Activated CD8-positive, alpha-beta memory T cell treated with anti-CD3 and anti-CD28 coated beads, Interleukin-2, amount 10 ng/mL, durations not matched to agents 7 days and 5 days (primary cell): ENCODE results near the gene AUNIP. TPM values are rescaled to one million over a fixed set of nuclear protein-coding genes. Genes with fewer than 3 reads are reported as not detected.

Experiments used
- ATAC-seq: fragments of 150-1000 bp; cut with Tn5 transposase; one replicate; pipeline ENCODE4 v1.10.0; 2021; ENCODE audit warnings: moderate library complexity
- CTCF ChIA-PET: fragments of 350-600 bp; sonication (Branson Sonifier 250); formaldehyde crosslinking; loops from one replicate; lab custom pipeline; 2021; ENCODE audit warnings: antibody characterized with exemption; lab: Charles Lee
- DNase-seq: peaks from one replicate; pipeline ENCODE4 v3.0.0-alpha.2; 2020
- H3K27ac Mint-ChIP-seq: one replicate; pipeline ENCODE4 v1.8.0; 2021; ENCODE audit warnings: mild to moderate bottlenecking, mixed read lengths
- H3K27me3 Mint-ChIP-seq: one replicate; pipeline ENCODE4 v1.8.0; 2021; ENCODE audit warnings: mixed read lengths
- H3K36me3 Mint-ChIP-seq: one replicate; pipeline ENCODE4 v1.8.0; 2021; ENCODE audit warnings: mild to moderate bottlenecking, mixed read lengths
- H3K4me1 Mint-ChIP-seq: one replicate; pipeline ENCODE4 v1.8.0; 2021; ENCODE audit warnings: mixed read lengths
- H3K4me3 Mint-ChIP-seq: one replicate; pipeline ENCODE4 v1.8.0; 2021; ENCODE audit warnings: mild to moderate bottlenecking, moderate library complexity, mixed read lengths
- H3K9me3 Mint-ChIP-seq: one replicate; pipeline ENCODE4 v1.8.0; 2022; ENCODE audit warnings: low read depth, mixed read lengths
- total RNA-seq, 2 experiments: library from RNA; stranded (reverse); gene quantifications; one replicate each; pipeline ENCODE4 v1.2.3, GENCODE V29; 2021

Gene AUNIP
- total RNA-seq, 2 experiments from 2014 or later, result 8.1 to 9.8 TPM

GRCh38 chr1:25795946-25796810 is 63.1 kb downstream of the AUNIP start:
- Mint-ChIP-seq H3K4me1 (peaks cover 26% of the 10 kb centered on the region), H3K27ac (peak overlapping the region; percentile 73), H3K27me3 (peaks cover 35% of the 10 kb centered on the region), H3K4me3 (no peak overlapping the region), H3K9me3 (no peaks in the 10 kb centered on the region), H3K36me3 (no peaks in the 10 kb centered on the region)
- CTCF ChIA-PET, result interaction anchor here (0.9 to 6.5 kb wide), 6 partner anchors 11 to 185 kb away, joined by 4 to 75 read pairs (median 4); no protein-coding TSS in a partner anchor
- DNase-seq (peak; percentile 72), ATAC-seq (peak; percentile 52)

GRCh38 chr1:25795211-25795610 is 64.0 kb downstream of the AUNIP start:
- no peak for ATAC-seq
- CTCF ChIA-PET, result interaction anchor here (1.5 to 6.5 kb wide), 4 partner anchors 10 to 184 kb away, joined by 4 to 75 read pairs (median 6); no protein-coding TSS in a partner anchor
- H3K4me1 Mint-ChIP-seq, result peaks cover 21% of the 10 kb centered on the region

GRCh38 chr1:25794325-25794724 is 64.9 kb downstream of the AUNIP start:
- CTCF ChIA-PET, result interaction anchor here (0.8 to 6.5 kb wide), 4 partner anchors 10 to 184 kb away, joined by 3 to 75 read pairs (median 6); no protein-coding TSS in a partner anchor
- peaks cover 32% of the 10 kb centered on the region for H3K27me3 Mint-ChIP-seq
- no peak overlapping the region for H3K4me3 Mint-ChIP-seq
- H3K9me3 Mint-ChIP-seq, result no peaks in the 10 kb centered on the region
- H3K36me3 Mint-ChIP-seq, result no peaks in the 10 kb centered on the region
- H3K4me1 Mint-ChIP-seq, result peaks cover 21% of the 10 kb centered on the region
- H3K27ac Mint-ChIP-seq, result no peak overlapping the region
- ATAC-seq, result no peak
- no peak for DNase-seq

More at GRCh38 chr1:25795211-25795610, 64.0 kb downstream of the AUNIP start:
- no peak overlapping the region for H3K27ac Mint-ChIP-seq
- no peaks in the 10 kb centered on the region for H3K9me3 Mint-ChIP-seq
- peaks cover 29% of the 10 kb centered on the region for H3K27me3 Mint-ChIP-seq
- no peaks in the 10 kb centered on the region for H3K36me3 Mint-ChIP-seq
- H3K4me3 Mint-ChIP-seq, result no peak overlapping the region
- DNase-seq, result no peak

GRCh38 chr1:25793585-25794170 is 65.6 kb downstream of the AUNIP start:
- Mint-ChIP-seq H3K27me3 (peaks cover 30% of the 10 kb centered on the region), H3K4me1 (peaks cover 21% of the 10 kb centered on the region), H3K36me3 (no peaks in the 10 kb centered on the region), H3K9me3 (no peaks in the 10 kb centered on the region), H3K27ac (no peak overlapping the region), H3K4me3 (no peak overlapping the region)
- CTCF ChIA-PET, result interaction anchor here (0.8 to 6.5 kb wide), 5 partner anchors 11 to 183 kb away, joined by 3 to 75 read pairs (median 4); no protein-coding TSS in a partner anchor
- DNase-seq (no peak), ATAC-seq (no peak)

- ATAC-seq (no peak), DNase-seq (no peak)
- Mint-ChIP-seq H3K27me3 (peaks cover 21% of the 10 kb centered on the region), H3K27ac (no peak overlapping the region), H3K9me3 (no peaks in the 10 kb centered on the region), H3K4me3 (no peak overlapping the region), H3K36me3 (no peaks in the 10 kb centered on the region), H3K4me1 (peaks cover 14% of the 10 kb centered on the region)
- CTCF ChIA-PET, result interaction anchor here (2.1 kb wide), 1 partner anchor 19 kb away, joined by 7 read pairs; no protein-coding TSS in a partner anchor
Measured at GRCh38 chr1:25792115-25792514, 67.1 kb downstream of the AUNIP start.

- ATAC-seq, result no peak
- Mint-ChIP-seq H3K4me3 (no peak overlapping the region), H3K27ac (no peak overlapping the region), H3K27me3 (peaks cover 15% of the 10 kb centered on the region), H3K9me3 (no peaks in the 10 kb centered on the region), H3K36me3 (no peaks in the 10 kb centered on the region), H3K4me1 (no peaks in the 10 kb centered on the region)
- no peak for DNase-seq
- CTCF ChIA-PET, result no interaction called here
Measured at GRCh38 chr1:25790472-25790871, 68.8 kb downstream of the AUNIP start.

- DNase-seq, result no peak
- H3K36me3 Mint-ChIP-seq, result no peaks in the 10 kb centered on the region
- no peaks in the 10 kb centered on the region for H3K9me3 Mint-ChIP-seq
- CTCF ChIA-PET, result interaction anchor here (0.6 to 0.9 kb wide), 2 partner anchors 179 to 335 kb away, joined by 3 read pairs; no protein-coding TSS in a partner anchor
- H3K27ac Mint-ChIP-seq, result no peak overlapping the region
- H3K4me3 Mint-ChIP-seq, result no peak overlapping the region
- no peak for ATAC-seq
- H3K27me3 Mint-ChIP-seq, result peaks cover 5% of the 10 kb centered on the region
- H3K4me1 Mint-ChIP-seq, result no peaks in the 10 kb centered on the region
Measured at GRCh38 chr1:25787760-25788166, 71.5 kb downstream of the AUNIP start.

- DNase-seq, result no peak
- no peaks in the 10 kb centered on the region for H3K36me3 Mint-ChIP-seq
- H3K4me3 Mint-ChIP-seq, result no peak overlapping the region
- CTCF ChIA-PET, result interaction anchor here (0.6 to 0.9 kb wide), 2 partner anchors 178 to 334 kb away, joined by 3 read pairs; no protein-coding TSS in a partner anchor
- H3K4me1 Mint-ChIP-seq, result no peaks in the 10 kb centered on the region
- H3K27me3 Mint-ChIP-seq, result peaks cover 5% of the 10 kb centered on the region
- no peak for ATAC-seq
- no peaks in the 10 kb centered on the region for H3K9me3 Mint-ChIP-seq
- H3K27ac Mint-ChIP-seq, result no peak overlapping the region
Measured at GRCh38 chr1:25786887-25787759, 72.1 kb downstream of the AUNIP start.

GRCh38 chr1:25785333-25786067 is 73.8 kb downstream of the AUNIP start:
- H3K36me3 Mint-ChIP-seq, result no peaks in the 10 kb centered on the region
- no peak for ATAC-seq
- DNase-seq, result no peak
- H3K4me3 Mint-ChIP-seq, result no peak overlapping the region
- peaks cover 5% of the 10 kb centered on the region for H3K27me3 Mint-ChIP-seq
- no peaks in the 10 kb centered on the region for H3K9me3 Mint-ChIP-seq
- H3K27ac Mint-ChIP-seq, result no peak overlapping the region
- CTCF ChIA-PET, result interaction anchor here (1.4 kb wide), 1 partner anchor 10 kb away, joined by 4 read pairs; no protein-coding TSS in a partner anchor
- H3K4me1 Mint-ChIP-seq, result no peaks in the 10 kb centered on the region

GRCh38 chr1:25784575-25785051 is 74.6 kb downstream of the AUNIP start:
- ATAC-seq (no peak), DNase-seq (no peak)
- CTCF ChIA-PET, result interaction anchor here (1.4 kb wide), 1 partner anchor 11 kb away, joined by 4 read pairs; no protein-coding TSS in a partner anchor
- no peaks in the 10 kb centered on the region for H3K4me1 Mint-ChIP-seq
- H3K27ac Mint-ChIP-seq, result no peak overlapping the region
- H3K27me3 Mint-ChIP-seq, result no peaks in the 10 kb centered on the region
- H3K9me3 Mint-ChIP-seq, result no peaks in the 10 kb centered on the region
- no peaks in the 10 kb centered on the region for H3K36me3 Mint-ChIP-seq
- no peak overlapping the region for H3K4me3 Mint-ChIP-seq
